Measurements from ENCODE around the gene USP13. TPM values are rescaled to one million over a fixed set of nuclear protein-coding genes. Genes with fewer than 3 reads are reported as not detected.

Gene USP13
- total and polyA plus RNA-seq, 2 experiments from 2014 or later: 9.6 to 22.7 TPM

DNA sequence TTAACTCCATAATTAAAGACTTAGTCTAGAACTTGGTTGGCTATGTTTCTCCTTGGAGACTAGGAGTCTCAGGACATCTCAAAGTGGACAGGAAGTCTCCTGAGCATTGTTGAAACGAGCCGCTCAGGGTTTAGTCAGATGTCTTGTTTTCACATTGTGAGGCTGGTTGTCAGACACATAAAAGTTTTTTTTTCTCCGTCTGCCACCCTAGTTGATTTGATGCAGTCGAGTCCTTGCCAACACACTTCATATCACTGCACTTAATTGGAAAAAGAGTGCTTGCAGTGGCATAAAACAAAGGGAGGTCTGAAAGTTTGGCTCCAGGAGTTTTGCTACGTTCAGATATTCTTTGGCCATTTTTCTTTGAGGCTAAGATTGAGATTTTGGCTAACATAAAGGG is 92.9 kb downstream of the USP13 start:
- Histone ChIP-seq H3K4me2 (no peak overlapping the region), H3K27me3 (ENCODE audit: insufficient read depth) (no peaks in the 10 kb centered on the region), H3K27ac (ENCODE audit: low read depth) (no peak overlapping the region), H3F3A (replicated peaks; ENCODE audit: low read depth) (no peaks in the 10 kb centered on the region), H2AFZ (no peak overlapping the region), H3K36me3 (ENCODE audit: insufficient read depth) (peaks cover 8% of the 10 kb centered on the region; the same call in 1 of the 2 replicates), H3K9me2 (ENCODE audit: insufficient read depth) (no peaks in the 10 kb centered on the region), H3K4me1 (ENCODE audit: insufficient read depth) (peaks cover 3% of the 10 kb centered on the region; the same call in 1 of the 2 replicates), H3K79me2 (replicated peaks; ENCODE audit: insufficient read depth) (no peaks in the 10 kb centered on the region), H4K20me1 (replicated peaks; ENCODE audit: insufficient read depth) (peaks cover 3% of the 10 kb centered on the region; the same call in 1 of the 2 replicates), H3K4me3 (no peak overlapping the region)
- DNase-seq (ENCODE audit: low spot score) (no peak), ATAC-seq (no peak)
- Mint-ChIP-seq H3K27me3 (ENCODE audit: insufficient read depth, low read depth, poor library complexity) (no peaks in the 10 kb centered on the region), H3K4me3 (no peak overlapping the region), H3K27ac (no peak overlapping the region), H3K4me1 (peaks cover 14% of the 10 kb centered on the region; the same call in 2 of the 3 replicates), H3K36me3 (ENCODE audit: low read depth) (peaks cover 23% of the 10 kb centered on the region), H3K9me3 (no peaks in the 10 kb centered on the region)
- TF ChIP-seq EZH2 (IDR thresholded peaks at IDR 0.05; ENCODE audit: low read depth, unreplicated experiment) (no peak), JUNB (IDR thresholded peaks at IDR 0.05; ENCODE audit: unreplicated experiment) (no peak), CREB1 (CRISPR knock-in tag; IDR thresholded peaks at IDR 0.05; ENCODE audit: low read depth) (no peak), ZNF331 (CRISPR knock-in tag; IDR thresholded peaks at IDR 0.05; ENCODE audit: low read depth) (no peak), POLR2AphosphoS5 (IDR thresholded peaks at IDR 0.05; ENCODE audit: low read depth) (no peak), STAT1 (IDR thresholded peaks at IDR 0.05; ENCODE audit: unreplicated experiment) (no peak), EZH2phosphoT487 (IDR thresholded peaks at IDR 0.05; ENCODE audit: unreplicated experiment) (no peak), ZNF114 (CRISPR knock-in tag; IDR thresholded peaks at IDR 0.05) (no peak), NANOG (IDR thresholded peaks at IDR 0.05; ENCODE audit: borderline replicate concordance) (no peak)
- TF ChIP-seq, protein P1, sequence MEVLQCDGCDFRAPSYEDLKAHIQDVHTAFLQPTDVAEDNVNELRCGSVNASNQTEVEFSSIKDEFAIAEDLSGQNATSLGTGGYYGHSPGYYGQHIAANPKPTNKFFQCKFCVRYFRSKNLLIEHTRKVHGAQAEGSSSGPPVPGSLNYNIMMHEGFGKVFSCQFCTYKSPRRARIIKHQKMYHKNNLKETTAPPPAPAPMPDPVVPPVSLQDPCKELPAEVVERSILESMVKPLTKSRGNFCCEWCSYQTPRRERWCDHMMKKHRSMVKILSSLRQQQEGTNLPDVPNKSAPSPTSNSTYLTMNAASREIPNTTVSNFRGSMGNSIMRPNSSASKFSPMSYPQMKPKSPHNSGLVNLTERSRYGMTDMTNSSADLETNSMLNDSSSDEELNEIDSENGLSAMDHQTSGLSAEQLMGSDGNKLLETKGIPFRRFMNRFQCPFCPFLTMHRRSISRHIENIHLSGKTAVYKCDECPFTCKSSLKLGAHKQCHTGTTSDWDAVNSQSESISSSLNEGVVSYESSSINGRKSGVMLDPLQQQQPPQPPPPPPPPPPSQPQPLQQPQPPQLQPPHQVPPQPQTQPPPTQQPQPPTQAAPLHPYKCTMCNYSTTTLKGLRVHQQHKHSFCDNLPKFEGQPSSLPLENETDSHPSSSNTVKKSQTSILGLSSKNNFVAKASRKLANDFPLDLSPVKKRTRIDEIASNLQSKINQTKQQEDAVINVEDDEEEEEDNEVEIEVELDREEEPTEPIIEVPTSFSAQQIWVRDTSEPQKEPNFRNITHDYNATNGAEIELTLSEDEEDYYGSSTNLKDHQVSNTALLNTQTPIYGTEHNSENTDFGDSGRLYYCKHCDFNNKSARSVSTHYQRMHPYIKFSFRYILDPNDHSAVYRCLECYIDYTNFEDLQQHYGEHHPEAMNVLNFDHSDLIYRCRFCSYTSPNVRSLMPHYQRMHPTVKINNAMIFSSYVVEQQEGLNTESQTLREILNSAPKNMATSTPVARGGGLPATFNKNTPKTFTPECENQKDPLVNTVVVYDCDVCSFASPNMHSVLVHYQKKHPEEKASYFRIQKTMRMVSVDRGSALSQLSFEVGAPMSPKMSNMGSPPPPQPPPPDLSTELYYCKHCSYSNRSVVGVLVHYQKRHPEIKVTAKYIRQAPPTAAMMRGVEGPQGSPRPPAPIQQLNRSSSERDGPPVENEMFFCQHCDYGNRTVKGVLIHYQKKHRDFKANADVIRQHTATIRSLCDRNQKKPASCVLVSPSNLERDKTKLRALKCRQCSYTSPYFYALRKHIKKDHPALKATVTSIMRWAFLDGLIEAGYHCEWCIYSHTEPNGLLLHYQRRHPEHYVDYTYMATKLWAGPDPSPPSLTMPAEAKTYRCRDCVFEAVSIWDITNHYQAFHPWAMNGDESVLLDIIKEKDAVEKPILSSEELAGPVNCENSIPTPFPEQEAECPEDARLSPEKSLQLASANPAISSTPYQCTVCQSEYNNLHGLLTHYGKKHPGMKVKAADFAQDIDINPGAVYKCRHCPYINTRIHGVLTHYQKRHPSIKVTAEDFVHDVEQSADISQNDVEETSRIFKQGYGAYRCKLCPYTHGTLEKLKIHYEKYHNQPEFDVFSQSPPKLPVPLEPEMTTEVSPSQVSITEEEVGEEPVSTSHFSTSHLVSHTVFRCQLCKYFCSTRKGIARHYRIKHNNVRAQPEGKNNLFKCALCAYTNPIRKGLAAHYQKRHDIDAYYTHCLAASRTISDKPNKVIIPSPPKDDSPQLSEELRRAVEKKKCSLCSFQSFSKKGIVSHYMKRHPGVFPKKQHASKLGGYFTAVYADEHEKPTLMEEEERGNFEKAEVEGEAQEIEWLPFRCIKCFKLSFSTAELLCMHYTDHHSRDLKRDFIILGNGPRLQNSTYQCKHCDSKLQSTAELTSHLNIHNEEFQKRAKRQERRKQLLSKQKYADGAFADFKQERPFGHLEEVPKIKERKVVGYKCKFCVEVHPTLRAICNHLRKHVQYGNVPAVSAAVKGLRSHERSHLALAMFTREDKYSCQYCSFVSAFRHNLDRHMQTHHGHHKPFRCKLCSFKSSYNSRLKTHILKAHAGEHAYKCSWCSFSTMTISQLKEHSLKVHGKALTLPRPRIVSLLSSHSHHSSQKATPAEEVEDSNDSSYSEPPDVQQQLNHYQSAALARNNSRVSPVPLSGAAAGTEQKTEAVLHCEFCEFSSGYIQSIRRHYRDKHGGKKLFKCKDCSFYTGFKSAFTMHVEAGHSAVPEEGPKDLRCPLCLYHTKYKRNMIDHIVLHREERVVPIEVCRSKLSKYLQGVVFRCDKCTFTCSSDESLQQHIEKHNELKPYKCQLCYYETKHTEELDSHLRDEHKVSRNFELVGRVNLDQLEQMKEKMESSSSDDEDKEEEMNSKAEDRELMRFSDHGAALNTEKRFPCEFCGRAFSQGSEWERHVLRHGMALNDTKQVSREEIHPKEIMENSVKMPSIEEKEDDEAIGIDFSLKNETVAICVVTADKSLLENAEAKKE (CRISPR knock-in tag; IDR thresholded peaks at IDR 0.05): no peak
- TF ChIP-seq, protein P2, sequence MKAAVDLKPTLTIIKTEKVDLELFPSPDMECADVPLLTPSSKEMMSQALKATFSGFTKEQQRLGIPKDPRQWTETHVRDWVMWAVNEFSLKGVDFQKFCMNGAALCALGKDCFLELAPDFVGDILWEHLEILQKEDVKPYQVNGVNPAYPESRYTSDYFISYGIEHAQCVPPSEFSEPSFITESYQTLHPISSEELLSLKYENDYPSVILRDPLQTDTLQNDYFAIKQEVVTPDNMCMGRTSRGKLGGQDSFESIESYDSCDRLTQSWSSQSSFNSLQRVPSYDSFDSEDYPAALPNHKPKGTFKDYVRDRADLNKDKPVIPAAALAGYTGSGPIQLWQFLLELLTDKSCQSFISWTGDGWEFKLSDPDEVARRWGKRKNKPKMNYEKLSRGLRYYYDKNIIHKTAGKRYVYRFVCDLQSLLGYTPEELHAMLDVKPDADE (IDR thresholded peaks at IDR 0.05): no peak
- TF ChIP-seq, protein P3, sequence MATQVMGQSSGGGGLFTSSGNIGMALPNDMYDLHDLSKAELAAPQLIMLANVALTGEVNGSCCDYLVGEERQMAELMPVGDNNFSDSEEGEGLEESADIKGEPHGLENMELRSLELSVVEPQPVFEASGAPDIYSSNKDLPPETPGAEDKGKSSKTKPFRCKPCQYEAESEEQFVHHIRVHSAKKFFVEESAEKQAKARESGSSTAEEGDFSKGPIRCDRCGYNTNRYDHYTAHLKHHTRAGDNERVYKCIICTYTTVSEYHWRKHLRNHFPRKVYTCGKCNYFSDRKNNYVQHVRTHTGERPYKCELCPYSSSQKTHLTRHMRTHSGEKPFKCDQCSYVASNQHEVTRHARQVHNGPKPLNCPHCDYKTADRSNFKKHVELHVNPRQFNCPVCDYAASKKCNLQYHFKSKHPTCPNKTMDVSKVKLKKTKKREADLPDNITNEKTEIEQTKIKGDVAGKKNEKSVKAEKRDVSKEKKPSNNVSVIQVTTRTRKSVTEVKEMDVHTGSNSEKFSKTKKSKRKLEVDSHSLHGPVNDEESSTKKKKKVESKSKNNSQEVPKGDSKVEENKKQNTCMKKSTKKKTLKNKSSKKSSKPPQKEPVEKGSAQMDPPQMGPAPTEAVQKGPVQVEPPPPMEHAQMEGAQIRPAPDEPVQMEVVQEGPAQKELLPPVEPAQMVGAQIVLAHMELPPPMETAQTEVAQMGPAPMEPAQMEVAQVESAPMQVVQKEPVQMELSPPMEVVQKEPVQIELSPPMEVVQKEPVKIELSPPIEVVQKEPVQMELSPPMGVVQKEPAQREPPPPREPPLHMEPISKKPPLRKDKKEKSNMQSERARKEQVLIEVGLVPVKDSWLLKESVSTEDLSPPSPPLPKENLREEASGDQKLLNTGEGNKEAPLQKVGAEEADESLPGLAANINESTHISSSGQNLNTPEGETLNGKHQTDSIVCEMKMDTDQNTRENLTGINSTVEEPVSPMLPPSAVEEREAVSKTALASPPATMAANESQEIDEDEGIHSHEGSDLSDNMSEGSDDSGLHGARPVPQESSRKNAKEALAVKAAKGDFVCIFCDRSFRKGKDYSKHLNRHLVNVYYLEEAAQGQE (IDR thresholded peaks at IDR 0.05; ENCODE audit: unreplicated experiment): no peak
- TF ChIP-seq, protein P4, sequence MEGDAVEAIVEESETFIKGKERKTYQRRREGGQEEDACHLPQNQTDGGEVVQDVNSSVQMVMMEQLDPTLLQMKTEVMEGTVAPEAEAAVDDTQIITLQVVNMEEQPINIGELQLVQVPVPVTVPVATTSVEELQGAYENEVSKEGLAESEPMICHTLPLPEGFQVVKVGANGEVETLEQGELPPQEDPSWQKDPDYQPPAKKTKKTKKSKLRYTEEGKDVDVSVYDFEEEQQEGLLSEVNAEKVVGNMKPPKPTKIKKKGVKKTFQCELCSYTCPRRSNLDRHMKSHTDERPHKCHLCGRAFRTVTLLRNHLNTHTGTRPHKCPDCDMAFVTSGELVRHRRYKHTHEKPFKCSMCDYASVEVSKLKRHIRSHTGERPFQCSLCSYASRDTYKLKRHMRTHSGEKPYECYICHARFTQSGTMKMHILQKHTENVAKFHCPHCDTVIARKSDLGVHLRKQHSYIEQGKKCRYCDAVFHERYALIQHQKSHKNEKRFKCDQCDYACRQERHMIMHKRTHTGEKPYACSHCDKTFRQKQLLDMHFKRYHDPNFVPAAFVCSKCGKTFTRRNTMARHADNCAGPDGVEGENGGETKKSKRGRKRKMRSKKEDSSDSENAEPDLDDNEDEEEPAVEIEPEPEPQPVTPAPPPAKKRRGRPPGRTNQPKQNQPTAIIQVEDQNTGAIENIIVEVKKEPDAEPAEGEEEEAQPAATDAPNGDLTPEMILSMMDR (conservative IDR thresholded peaks at IDR 0.05; ENCODE audit: low read depth in 2 of 2): no peak
